Endodermal cell (in vitro differentiated cells): ENCODE data around the gene DNAJC9. TPM values are rescaled to one million over a fixed set of nuclear protein-coding genes. Genes with fewer than 3 reads are reported as not detected.

Source experiments
- DNase-seq: peaks from one replicate; pipeline ENCODE4 v3.0.0-alpha.2; 2017
- H3K27ac ChIP-seq: 2 replicates; pipeline ENCODE4 v1.5.1; 2013; ENCODE audit warnings: mild to moderate bottlenecking, low read depth, low read length, moderate library complexity
- H3K27me3 ChIP-seq: 2 replicates; pipeline ENCODE4 v1.6.1; 2013; ENCODE audit warnings: mild to moderate bottlenecking, low read length, moderate library complexity; ENCODE audit not compliant: insufficient read depth, control insufficient read depth, poor library complexity, severe bottlenecking
- H3K36me3 ChIP-seq: 2 replicates; pipeline ENCODE4 v1.7.0; 2013; ENCODE audit warnings: mild to moderate bottlenecking, low read length, moderate library complexity; ENCODE audit not compliant: control insufficient read depth, insufficient read depth
- H3K4me1 ChIP-seq: one replicate; pipeline ENCODE4 v1.7.0; 2013; ENCODE audit warnings: low read length; ENCODE audit not compliant: control insufficient read depth, insufficient read depth
- H3K4me3 ChIP-seq: 2 replicates; pipeline ENCODE4 v1.5.1; 2013; ENCODE audit warnings: mild to moderate bottlenecking, low read length, moderate library complexity
- H3K9ac ChIP-seq: 2 replicates; pipeline ENCODE4 v1.6.1; 2013; ENCODE audit warnings: mild to moderate bottlenecking, low read length, moderate library complexity; ENCODE audit not compliant: poor library complexity, severe bottlenecking; ENCODE audit errors: extremely low read depth
- H3K9me3 ChIP-seq: 2 replicates; pipeline ENCODE4 v1.6.1; 2013; ENCODE audit warnings: mild to moderate bottlenecking, low read length, moderate library complexity; ENCODE audit not compliant: control insufficient read depth
- H3K27ac Mint-ChIP-seq: 2 replicates; pipeline ENCODE4 v1.8.0; 2020; ENCODE audit warnings: mixed read lengths
- H3K27me3 Mint-ChIP-seq: 2 replicates; pipeline ENCODE4 v1.8.0; 2021; ENCODE audit warnings: mild to moderate bottlenecking, mixed read lengths; ENCODE audit not compliant: insufficient read depth
- H3K36me3 Mint-ChIP-seq: 2 replicates; pipeline ENCODE4 v1.8.0; 2020; ENCODE audit warnings: low read depth, mixed read lengths
- H3K4me1 Mint-ChIP-seq: 2 replicates; pipeline ENCODE4 v1.8.0; 2020; ENCODE audit warnings: mixed read lengths
- H3K4me3 Mint-ChIP-seq: 2 replicates; pipeline ENCODE4 v1.8.0; 2020; ENCODE audit warnings: mild to moderate bottlenecking, moderate library complexity, mixed read lengths
- H3K9me3 Mint-ChIP-seq: 2 replicates; pipeline ENCODE4 v1.8.0; 2020; ENCODE audit warnings: mild to moderate bottlenecking, mixed read lengths
- CTCF ChIP-seq: fragments of 200-600 bp; sonication (generic); conservative IDR thresholded peaks from 2 replicates; pipeline ENCODE4 v1.5.0; 2021; ENCODE audit warnings: antibody characterized with exemption, mild to moderate bottlenecking
- WGBS, 2 experiments: methylation state at CpG; one replicate each; pipeline versions ENCODE4 v1.1.5 to v1.1.7; 2013; ENCODE audit warnings: missing lambda C conversion rate in 2 of 2, mixed read lengths in 1 of 2; ENCODE audit not compliant: insufficient coverage in 1 of 2, insufficient read length in 1 of 2; 5-methylcytosine and 5-hydroxymethylcytosine counted together
- total RNA-seq, 2 donors: library from RNA; stranded (reverse); fragmentation: NEBNext Ultra II Directional in 1 of 2; extraction: Animal tissue kit (Norgen Biotek cat#: 25700) in 1 of 2; gene quantifications; 2 replicates in 1 of 2; 3 replicates in 1 of 2; pipeline ENCODE4 v1.2.1, GENCODE V29; 2021

DNAJC9 gene
- total RNA-seq, 2 donors from 2014 or later = 33.3 to 37.1 TPM

GRCh38 chr10:73228247-73228646 is 18.8 kb downstream of the DNAJC9 start:
- DNase-seq = no peak
- Mint-ChIP-seq H3K9me3 (no peaks in the 10 kb centered on the region), H3K4me1 (no peaks in the 10 kb centered on the region), H3K4me3 (no peak overlapping the region), H3K36me3 (peaks cover 15% of the 10 kb centered on the region), H3K27me3 (no peaks in the 10 kb centered on the region), H3K27ac (no peak overlapping the region)
- Histone ChIP-seq H3K27me3 (no peaks in the 10 kb centered on the region), H3K36me3 (peaks cover 15% of the 10 kb centered on the region), H3K9me3 (no peaks in the 10 kb centered on the region), H3K4me1 (no peaks in the 10 kb centered on the region), H3K9ac (no peak overlapping the region), H3K4me3 (no peak overlapping the region), H3K27ac (no peak overlapping the region)
- WGBS, 2 experiments = 86 to 97% methylated on average over 2 to 3 of the region's 3 CpGs
- TF ChIP-seq CTCF = no peak

- Histone ChIP-seq H3K27ac (no peak overlapping the region), H3K27me3 (no peaks in the 10 kb centered on the region), H3K9ac (no peak overlapping the region), H3K4me1 (no peaks in the 10 kb centered on the region), H3K36me3 (peaks cover 5% of the 10 kb centered on the region), H3K4me3 (no peak overlapping the region), H3K9me3 (no peaks in the 10 kb centered on the region)
- TF ChIP-seq CTCF = no peak
- DNase-seq = no peak
- Mint-ChIP-seq H3K27me3 (no peaks in the 10 kb centered on the region), H3K36me3 (peaks cover 14% of the 10 kb centered on the region), H3K4me3 (no peak overlapping the region), H3K9me3 (no peaks in the 10 kb centered on the region), H3K4me1 (no peaks in the 10 kb centered on the region), H3K27ac (no peak overlapping the region)
Measured at GRCh38 chr10:73226663-73227062, 20.4 kb downstream of the DNAJC9 start.

GRCh38 chr10:73225518-73225917 is 21.5 kb downstream of the DNAJC9 start:
- no peak for DNase-seq
- Histone ChIP-seq H3K36me3 (peaks cover 3% of the 10 kb centered on the region), H3K4me3 (no peak overlapping the region), H3K9me3 (no peaks in the 10 kb centered on the region), H3K4me1 (no peaks in the 10 kb centered on the region), H3K27ac (no peak overlapping the region), H3K9ac (no peak overlapping the region), H3K27me3 (no peaks in the 10 kb centered on the region)
- no peak overlapping the region for H3K27ac Mint-ChIP-seq
- peaks cover 21% of the 10 kb centered on the region for H3K36me3 Mint-ChIP-seq
- H3K4me3 Mint-ChIP-seq = no peak overlapping the region
- H3K27me3 Mint-ChIP-seq = no peaks in the 10 kb centered on the region
- TF ChIP-seq CTCF = no peak
- no peaks in the 10 kb centered on the region for H3K4me1 Mint-ChIP-seq
- no peaks in the 10 kb centered on the region for H3K9me3 Mint-ChIP-seq
